HUES6 (cell line): ENCODE measurements around the gene GALNT16.
A peak's percentile ranks its signal among the peaks of the same experiment; 100 is the strongest.
"Not testable (repeated sequence)": the region's sequence is repeated elsewhere in the genome, so short reads cannot be mapped to it uniquely, and the experiment has no call there.

ENCODE experiments used
- H3K27ac ChIP-seq: 2 replicates; pipeline ENCODE4 v1.7.0; 2013; ENCODE audit warnings: low read depth, mild to moderate bottlenecking, low read length, inconsistent platforms
- H3K27me3 ChIP-seq: 2 replicates; pipeline ENCODE4 v1.6.1; 2013; ENCODE audit warnings: low read length; ENCODE audit not compliant: control insufficient read depth, insufficient read depth
- H3K36me3 ChIP-seq: 2 replicates; pipeline ENCODE4 v1.6.1; 2013; ENCODE audit warnings: low read length; ENCODE audit not compliant: control insufficient read depth, insufficient read depth
- H3K4me1 ChIP-seq: 2 replicates; pipeline ENCODE4 v1.6.1; 2013; ENCODE audit warnings: low read length; ENCODE audit not compliant: control insufficient read depth, insufficient read depth
- H3K4me3 ChIP-seq: 2 replicates; pipeline ENCODE4 v1.5.1; 2013; ENCODE audit warnings: low read depth, low read length
- H3K9ac ChIP-seq: one replicate; pipeline ENCODE4 v1.6.1; 2013; ENCODE audit warnings: mild to moderate bottlenecking, low read length
- H3K9me3 ChIP-seq: 2 replicates; pipeline ENCODE4 v1.6.1; 2013; ENCODE audit warnings: low read depth, low read length; ENCODE audit not compliant: control insufficient read depth, insufficient read depth

GALNT16 gene

GRCh38 chr14:69259527-69260189, at the start of gene GALNT16:
Gene GALNT16, plus strand, starts transcription at chr14:69260158. Its CDS starts 133 bp downstream, at chr14:69260291.
- Histone ChIP-seq H3K9ac (peak within 1 kb of the TSS; percentile 60), H3K4me3 (peak within 1 kb of the TSS; percentile 91), H3K27me3 (peaks cover 88% of the 10 kb centered on the region), H3K4me1 (peaks cover 15% of the 10 kb centered on the region), H3K36me3 (no peaks in the 10 kb centered on the region), H3K27ac (no peak within 1 kb of the TSS), H3K9me3 (no peaks in the 10 kb centered on the region)

GRCh38 chr14:69214393-69214792, 45.6 kb upstream of the GALNT16 start:
- Histone ChIP-seq H3K4me3 (no peak overlapping the region), H3K9me3 (no peaks in the 10 kb centered on the region), H3K27me3 (no peaks in the 10 kb centered on the region), H3K27ac (no peak overlapping the region), H3K9ac (no peak overlapping the region), H3K36me3 (peaks cover 26% of the 10 kb centered on the region), H3K4me1 (no peaks in the 10 kb centered on the region)

GRCh38 chr14:69217663-69218062, 42.3 kb upstream of the GALNT16 start:
- not testable (repeated sequence) for H3K27ac ChIP-seq, H3K4me3 ChIP-seq, H3K27me3 ChIP-seq, H3K36me3 ChIP-seq, H3K4me1 ChIP-seq, H3K9ac ChIP-seq, H3K9me3 ChIP-seq

- H3K27ac ChIP-seq, result no peak overlapping the region
- H3K27me3 ChIP-seq, result no peaks in the 10 kb centered on the region
- H3K9me3 ChIP-seq, result no peaks in the 10 kb centered on the region
- peaks cover 13% of the 10 kb centered on the region; the same call in 1 of the 2 replicates for H3K36me3 ChIP-seq
- H3K4me3 ChIP-seq, result no peak overlapping the region
- no peak overlapping the region for H3K9ac ChIP-seq
- H3K4me1 ChIP-seq, result peaks cover 4% of the 10 kb centered on the region; the same call in 1 of the 2 replicates
Observed at GRCh38 chr14:69224946-69225345, 35.0 kb upstream of the GALNT16 start.

GRCh38 chr14:69226178-69226577, 33.8 kb upstream of the GALNT16 start:
- H3K9me3 ChIP-seq, result no peaks in the 10 kb centered on the region
- H3K36me3 ChIP-seq, result peaks cover 21% of the 10 kb centered on the region; the same call in 1 of the 2 replicates
- H3K27ac ChIP-seq, result no peak overlapping the region
- no peaks in the 10 kb centered on the region for H3K27me3 ChIP-seq
- H3K4me3 ChIP-seq, result no peak overlapping the region
- H3K9ac ChIP-seq, result no peak overlapping the region
- peaks cover 4% of the 10 kb centered on the region; the same call in 1 of the 2 replicates for H3K4me1 ChIP-seq

GRCh38 chr14:69226736-69227135, 33.2 kb upstream of the GALNT16 start:
- H3K4me3 ChIP-seq, result no peak overlapping the region
- no peaks in the 10 kb centered on the region for H3K27me3 ChIP-seq
- peaks cover 21% of the 10 kb centered on the region; the same call in 1 of the 2 replicates for H3K36me3 ChIP-seq
- peaks cover 4% of the 10 kb centered on the region; the same call in 1 of the 2 replicates for H3K4me1 ChIP-seq
- H3K9me3 ChIP-seq, result no peaks in the 10 kb centered on the region
- H3K9ac ChIP-seq, result no peak overlapping the region
- no peak overlapping the region for H3K27ac ChIP-seq

- no peak overlapping the region for H3K4me3 ChIP-seq
- peaks cover 38% of the 10 kb centered on the region for H3K36me3 ChIP-seq
- H3K27ac ChIP-seq, result no peak overlapping the region
- no peak overlapping the region for H3K9ac ChIP-seq
- H3K9me3 ChIP-seq, result no peaks in the 10 kb centered on the region
- H3K4me1 ChIP-seq, result no peaks in the 10 kb centered on the region
- H3K27me3 ChIP-seq, result no peaks in the 10 kb centered on the region
Observed at GRCh38 chr14:69231486-69231885, 28.5 kb upstream of the GALNT16 start.

- Histone ChIP-seq H3K9me3 (no peaks in the 10 kb centered on the region), H3K4me1 (no peaks in the 10 kb centered on the region), H3K9ac (no peak overlapping the region), H3K27ac (no peak overlapping the region), H3K36me3 (peaks cover 47% of the 10 kb centered on the region), H3K4me3 (no peak overlapping the region), H3K27me3 (no peaks in the 10 kb centered on the region)
Observed at GRCh38 chr14:69232388-69232787, 27.6 kb upstream of the GALNT16 start.

GRCh38 chr14:69234106-69234505, 25.9 kb upstream of the GALNT16 start:
- Histone ChIP-seq H3K4me3 (no peak overlapping the region), H3K36me3 (peaks cover 55% of the 10 kb centered on the region), H3K4me1 (no peaks in the 10 kb centered on the region), H3K27ac (no peak overlapping the region), H3K9me3 (no peaks in the 10 kb centered on the region), H3K27me3 (no peaks in the 10 kb centered on the region), H3K9ac (no peak overlapping the region)

- H3K9me3 ChIP-seq, result no peaks in the 10 kb centered on the region
- peaks cover 53% of the 10 kb centered on the region for H3K36me3 ChIP-seq
- H3K4me1 ChIP-seq, result no peaks in the 10 kb centered on the region
- H3K4me3 ChIP-seq, result no peak overlapping the region
- no peak overlapping the region for H3K27ac ChIP-seq
- no peak overlapping the region for H3K9ac ChIP-seq
- H3K27me3 ChIP-seq, result no peaks in the 10 kb centered on the region
Observed at GRCh38 chr14:69235708-69236107, 24.2 kb upstream of the GALNT16 start.

- H3K9me3 ChIP-seq, result no peaks in the 10 kb centered on the region
- H3K4me3 ChIP-seq, result no peak overlapping the region
- peaks cover 57% of the 10 kb centered on the region for H3K36me3 ChIP-seq
- no peaks in the 10 kb centered on the region for H3K27me3 ChIP-seq
- no peaks in the 10 kb centered on the region for H3K4me1 ChIP-seq
- H3K27ac ChIP-seq, result no peak overlapping the region
- H3K9ac ChIP-seq, result no peak overlapping the region
Observed at GRCh38 chr14:69237142-69237541, 22.8 kb upstream of the GALNT16 start.
